Measurements from ENCODE around the gene SPAG5. TPM values are rescaled to one million over a fixed set of nuclear protein-coding genes. Genes with fewer than 3 reads are reported as not detected.

SPAG5 gene
- total and polyA plus RNA-seq, 2 experiments from 2014 or later, result 99.6 to 104 TPM

DNA sequence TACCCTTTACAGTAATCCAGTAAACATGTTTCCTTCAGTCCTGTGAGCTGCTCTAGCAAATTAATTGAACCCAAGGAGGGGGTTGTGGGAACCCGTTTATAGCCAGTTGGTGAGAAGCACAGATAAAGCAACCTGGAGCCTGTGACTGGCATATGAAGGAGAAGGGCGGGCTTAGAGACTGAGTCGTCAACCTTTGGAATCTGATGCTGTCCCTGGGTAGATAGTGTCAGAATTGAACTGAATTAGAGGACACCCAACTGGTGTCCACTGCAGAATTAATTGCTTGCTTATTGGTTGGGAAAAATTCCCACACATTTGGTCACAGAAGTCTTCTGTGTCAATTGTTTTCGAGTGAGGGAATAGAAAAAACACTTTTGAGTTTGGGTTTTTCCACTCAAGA, 28.0 kb upstream of the SPAG5 start (continued):
- TF ChIP-seq, protein P1, sequence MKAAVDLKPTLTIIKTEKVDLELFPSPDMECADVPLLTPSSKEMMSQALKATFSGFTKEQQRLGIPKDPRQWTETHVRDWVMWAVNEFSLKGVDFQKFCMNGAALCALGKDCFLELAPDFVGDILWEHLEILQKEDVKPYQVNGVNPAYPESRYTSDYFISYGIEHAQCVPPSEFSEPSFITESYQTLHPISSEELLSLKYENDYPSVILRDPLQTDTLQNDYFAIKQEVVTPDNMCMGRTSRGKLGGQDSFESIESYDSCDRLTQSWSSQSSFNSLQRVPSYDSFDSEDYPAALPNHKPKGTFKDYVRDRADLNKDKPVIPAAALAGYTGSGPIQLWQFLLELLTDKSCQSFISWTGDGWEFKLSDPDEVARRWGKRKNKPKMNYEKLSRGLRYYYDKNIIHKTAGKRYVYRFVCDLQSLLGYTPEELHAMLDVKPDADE (IDR thresholded peaks at IDR 0.05), result no peak
- TF ChIP-seq, protein P2, sequence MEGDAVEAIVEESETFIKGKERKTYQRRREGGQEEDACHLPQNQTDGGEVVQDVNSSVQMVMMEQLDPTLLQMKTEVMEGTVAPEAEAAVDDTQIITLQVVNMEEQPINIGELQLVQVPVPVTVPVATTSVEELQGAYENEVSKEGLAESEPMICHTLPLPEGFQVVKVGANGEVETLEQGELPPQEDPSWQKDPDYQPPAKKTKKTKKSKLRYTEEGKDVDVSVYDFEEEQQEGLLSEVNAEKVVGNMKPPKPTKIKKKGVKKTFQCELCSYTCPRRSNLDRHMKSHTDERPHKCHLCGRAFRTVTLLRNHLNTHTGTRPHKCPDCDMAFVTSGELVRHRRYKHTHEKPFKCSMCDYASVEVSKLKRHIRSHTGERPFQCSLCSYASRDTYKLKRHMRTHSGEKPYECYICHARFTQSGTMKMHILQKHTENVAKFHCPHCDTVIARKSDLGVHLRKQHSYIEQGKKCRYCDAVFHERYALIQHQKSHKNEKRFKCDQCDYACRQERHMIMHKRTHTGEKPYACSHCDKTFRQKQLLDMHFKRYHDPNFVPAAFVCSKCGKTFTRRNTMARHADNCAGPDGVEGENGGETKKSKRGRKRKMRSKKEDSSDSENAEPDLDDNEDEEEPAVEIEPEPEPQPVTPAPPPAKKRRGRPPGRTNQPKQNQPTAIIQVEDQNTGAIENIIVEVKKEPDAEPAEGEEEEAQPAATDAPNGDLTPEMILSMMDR (conservative IDR thresholded peaks at IDR 0.05; ENCODE audit: low read depth in 2 of 2), result no peak
- TF ChIP-seq EZH2 (IDR thresholded peaks at IDR 0.05; ENCODE audit: low read depth, unreplicated experiment) (no peak), ZNF114 (CRISPR knock-in tag; IDR thresholded peaks at IDR 0.05) (no peak), JUNB (IDR thresholded peaks at IDR 0.05; ENCODE audit: unreplicated experiment) (no peak)

GRCh38 chr17:28624148-28624547, 25.3 kb upstream of the SPAG5 start:
- Mint-ChIP-seq H3K4me1 (no peaks in the 10 kb centered on the region), H3K9me3 (no peaks in the 10 kb centered on the region), H3K27ac (no peak overlapping the region), H3K36me3 (ENCODE audit: low read depth) (peaks cover 84% of the 10 kb centered on the region), H3K27me3 (ENCODE audit: insufficient read depth, low read depth, poor library complexity) (peaks cover 2% of the 10 kb centered on the region), H3K4me3 (no peak overlapping the region)
- Histone ChIP-seq H3K27ac (ENCODE audit: low read depth) (no peak overlapping the region), H3K9me2 (ENCODE audit: insufficient read depth) (no peaks in the 10 kb centered on the region), H3K79me2 (replicated peaks; ENCODE audit: insufficient read depth) (no peaks in the 10 kb centered on the region), H3K4me1 (ENCODE audit: insufficient read depth) (no peaks in the 10 kb centered on the region), H3K36me3 (ENCODE audit: insufficient read depth) (peaks cover 74% of the 10 kb centered on the region), H3K4me2 (no peak overlapping the region), H2AFZ (no peak overlapping the region), H3K27me3 (ENCODE audit: insufficient read depth) (no peaks in the 10 kb centered on the region), H3F3A (replicated peaks; ENCODE audit: low read depth) (no peaks in the 10 kb centered on the region; the same call in 1 of the 2 replicates), H3K4me3 (no peak overlapping the region), H4K20me1 (replicated peaks; ENCODE audit: insufficient read depth) (peaks cover 30% of the 10 kb centered on the region)
- DNase-seq (ENCODE audit: low spot score) (no peak), ATAC-seq (no peak)
- TF ChIP-seq STAT1 (IDR thresholded peaks at IDR 0.05; ENCODE audit: unreplicated experiment) (no peak), ZNF331 (CRISPR knock-in tag; IDR thresholded peaks at IDR 0.05; ENCODE audit: low read depth) (no peak), CREB1 (CRISPR knock-in tag; IDR thresholded peaks at IDR 0.05; ENCODE audit: low read depth) (no peak)
- TF ChIP-seq, protein P3, sequence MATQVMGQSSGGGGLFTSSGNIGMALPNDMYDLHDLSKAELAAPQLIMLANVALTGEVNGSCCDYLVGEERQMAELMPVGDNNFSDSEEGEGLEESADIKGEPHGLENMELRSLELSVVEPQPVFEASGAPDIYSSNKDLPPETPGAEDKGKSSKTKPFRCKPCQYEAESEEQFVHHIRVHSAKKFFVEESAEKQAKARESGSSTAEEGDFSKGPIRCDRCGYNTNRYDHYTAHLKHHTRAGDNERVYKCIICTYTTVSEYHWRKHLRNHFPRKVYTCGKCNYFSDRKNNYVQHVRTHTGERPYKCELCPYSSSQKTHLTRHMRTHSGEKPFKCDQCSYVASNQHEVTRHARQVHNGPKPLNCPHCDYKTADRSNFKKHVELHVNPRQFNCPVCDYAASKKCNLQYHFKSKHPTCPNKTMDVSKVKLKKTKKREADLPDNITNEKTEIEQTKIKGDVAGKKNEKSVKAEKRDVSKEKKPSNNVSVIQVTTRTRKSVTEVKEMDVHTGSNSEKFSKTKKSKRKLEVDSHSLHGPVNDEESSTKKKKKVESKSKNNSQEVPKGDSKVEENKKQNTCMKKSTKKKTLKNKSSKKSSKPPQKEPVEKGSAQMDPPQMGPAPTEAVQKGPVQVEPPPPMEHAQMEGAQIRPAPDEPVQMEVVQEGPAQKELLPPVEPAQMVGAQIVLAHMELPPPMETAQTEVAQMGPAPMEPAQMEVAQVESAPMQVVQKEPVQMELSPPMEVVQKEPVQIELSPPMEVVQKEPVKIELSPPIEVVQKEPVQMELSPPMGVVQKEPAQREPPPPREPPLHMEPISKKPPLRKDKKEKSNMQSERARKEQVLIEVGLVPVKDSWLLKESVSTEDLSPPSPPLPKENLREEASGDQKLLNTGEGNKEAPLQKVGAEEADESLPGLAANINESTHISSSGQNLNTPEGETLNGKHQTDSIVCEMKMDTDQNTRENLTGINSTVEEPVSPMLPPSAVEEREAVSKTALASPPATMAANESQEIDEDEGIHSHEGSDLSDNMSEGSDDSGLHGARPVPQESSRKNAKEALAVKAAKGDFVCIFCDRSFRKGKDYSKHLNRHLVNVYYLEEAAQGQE (IDR thresholded peaks at IDR 0.05; ENCODE audit: unreplicated experiment), result no peak
- TF ChIP-seq, protein P1 (IDR thresholded peaks at IDR 0.05), result no peak
- TF ChIP-seq, protein P2 (conservative IDR thresholded peaks at IDR 0.05; ENCODE audit: low read depth in 2 of 2), result no peak

All from GM23338 (cell line).